Peyer's patch (tissue), 4 donors: ENCODE data around the gene TMUB1. TPM values are rescaled to one million over a fixed set of nuclear protein-coding genes. Genes with fewer than 3 reads are reported as not detected.

Experiments
- DNase-seq, 3 donors: peaks; one replicate each; pipeline ENCODE4 v3.0.0-alpha.2; 2017 to 2019
- H3K27ac ChIP-seq, 4 donors: fragments of 200-600 bp; sonication (generic); one replicate each; pipeline ENCODE4 v1.5.1; 2016 to 2019
- H3K27me3 ChIP-seq, 2 donors: fragments of 200-600 bp; sonication (generic); one replicate each; pipeline ENCODE4 v1.5.1; 2019
- H3K36me3 ChIP-seq, 3 donors: fragments of 200-600 bp; sonication (generic); one replicate each; pipeline ENCODE4 v1.5.1; 2016 to 2019
- H3K4me1 ChIP-seq, 4 donors: fragments of 200-600 bp; sonication (generic); one replicate each; pipeline ENCODE4 v1.5.1; 2016 to 2019
- H3K4me3 ChIP-seq, 4 donors: fragments of 200-600 bp; sonication (generic); 1 replicate in 3 of 4; 2 replicates in 1 of 4; pipeline ENCODE4 v1.5.1; 2016 to 2019; ENCODE audit warnings: mild to moderate bottlenecking in 1 of 4
- H3K9me3 ChIP-seq, 4 donors: fragments of 200-600 bp; sonication (generic); one replicate each; pipeline ENCODE4 v1.5.1; 2016 to 2019; ENCODE audit warnings: mild to moderate bottlenecking in 1 of 4
- POLR2A ChIP-seq, 2 donors: fragments of 450-650 bp; IDR thresholded peaks; one replicate each; pipeline ENCODE4 v1.5.1; 2017; ENCODE audit warnings: antibody characterized with exemption in 2 of 2, mild to moderate bottlenecking in 2 of 2, moderate library complexity in 2 of 2
- total RNA-seq, 4 donors: library from RNA; depleted of rRNA; stranded (reverse); fragments of >200 nt; gene quantifications; one replicate each; pipeline ENCODE4 v1.1.0, GENCODE V29; 2016
- TF ChIP-seq, protein P1 (sequence below), 6 experiments: fragments of 450-650 bp in 4 of 6; fragments of 200-600 bp in 2 of 6; sonication (generic) in 1 of 6; IDR thresholded peaks; one replicate each; pipeline ENCODE4 v1.5.1; 2017 to 2019; ENCODE audit warnings: antibody characterized with exemption in 6 of 6, mild to moderate bottlenecking in 3 of 6, moderate library complexity in 1 of 6

TMUB1 gene
- total RNA-seq, 4 donors from 2014 or later = 38.0 to 113 (median 100) TPM

GRCh38 chr7:151125846-151126481 is 42.7 kb upstream of the TMUB1 start:
- H3K27me3 ChIP-seq = no peaks in the 10 kb centered on the region
- peak in 1 of 3 donors; percentile 67 for DNase-seq
- H3K27ac ChIP-seq = peak overlapping the region in 1 of 4 donors; percentile 32
- H3K4me1 ChIP-seq = peaks cover 0 to 28% (median 0%) of the 10 kb centered on the region in 4 donors
- no peaks in the 10 kb centered on the region for H3K9me3 ChIP-seq
- peak overlapping the region in 2 of 4 donors; percentile 46 to 50 for H3K4me3 ChIP-seq
- TF ChIP-seq POLR2A (IDR thresholded peaks at IDR 0.05) = no peak
- peaks cover 0 to 62% (median 0%) of the 10 kb centered on the region in 3 donors for H3K36me3 ChIP-seq

- H3K4me1 ChIP-seq = peaks cover 0 to 28% (median 0%) of the 10 kb centered on the region in 4 donors
- H3K27ac ChIP-seq = peak overlapping the region in 1 of 4 donors; percentile 32
- peak overlapping the region in 2 of 4 donors; percentile 46 to 50 for H3K4me3 ChIP-seq
- no peak for TF ChIP-seq POLR2A (IDR thresholded peaks at IDR 0.05)
- TF ChIP-seq, protein P1, sequence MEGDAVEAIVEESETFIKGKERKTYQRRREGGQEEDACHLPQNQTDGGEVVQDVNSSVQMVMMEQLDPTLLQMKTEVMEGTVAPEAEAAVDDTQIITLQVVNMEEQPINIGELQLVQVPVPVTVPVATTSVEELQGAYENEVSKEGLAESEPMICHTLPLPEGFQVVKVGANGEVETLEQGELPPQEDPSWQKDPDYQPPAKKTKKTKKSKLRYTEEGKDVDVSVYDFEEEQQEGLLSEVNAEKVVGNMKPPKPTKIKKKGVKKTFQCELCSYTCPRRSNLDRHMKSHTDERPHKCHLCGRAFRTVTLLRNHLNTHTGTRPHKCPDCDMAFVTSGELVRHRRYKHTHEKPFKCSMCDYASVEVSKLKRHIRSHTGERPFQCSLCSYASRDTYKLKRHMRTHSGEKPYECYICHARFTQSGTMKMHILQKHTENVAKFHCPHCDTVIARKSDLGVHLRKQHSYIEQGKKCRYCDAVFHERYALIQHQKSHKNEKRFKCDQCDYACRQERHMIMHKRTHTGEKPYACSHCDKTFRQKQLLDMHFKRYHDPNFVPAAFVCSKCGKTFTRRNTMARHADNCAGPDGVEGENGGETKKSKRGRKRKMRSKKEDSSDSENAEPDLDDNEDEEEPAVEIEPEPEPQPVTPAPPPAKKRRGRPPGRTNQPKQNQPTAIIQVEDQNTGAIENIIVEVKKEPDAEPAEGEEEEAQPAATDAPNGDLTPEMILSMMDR (IDR thresholded peaks at IDR 0.05) = peak in 3 of 6 experiments; percentile 11 to 12 (median 11)
- peak in 1 of 3 donors; percentile 69 for DNase-seq
- no peaks in the 10 kb centered on the region for H3K9me3 ChIP-seq
- no peaks in the 10 kb centered on the region for H3K27me3 ChIP-seq
- peaks cover 0 to 62% (median 0%) of the 10 kb centered on the region in 3 donors for H3K36me3 ChIP-seq
Observed at GRCh38 chr7:151125470-151125845, 42.2 kb upstream of the TMUB1 start.

- Histone ChIP-seq H3K27me3 (no peaks in the 10 kb centered on the region), H3K4me1 (peaks cover 0 to 28% (median 0%) of the 10 kb centered on the region in 4 donors), H3K4me3 (peak overlapping the region in 1 of 4 donors; percentile 50), H3K9me3 (no peaks in the 10 kb centered on the region), H3K27ac (no peak overlapping the region), H3K36me3 (peaks cover 0 to 62% (median 0%) of the 10 kb centered on the region in 3 donors)
- TF ChIP-seq POLR2A (IDR thresholded peaks at IDR 0.05) = no peak
- TF ChIP-seq, protein P1 (IDR thresholded peaks at IDR 0.05) = no peak
- no peak for DNase-seq
Observed at GRCh38 chr7:151124899-151125399, 41.7 kb upstream of the TMUB1 start.

- H3K27ac ChIP-seq = no peak overlapping the region
- TF ChIP-seq, protein P1 (IDR thresholded peaks at IDR 0.05) = no peak
- TF ChIP-seq POLR2A (IDR thresholded peaks at IDR 0.05) = no peak
- no peak for DNase-seq
- H3K27me3 ChIP-seq = no peaks in the 10 kb centered on the region
- H3K4me3 ChIP-seq = no peak overlapping the region
- peaks cover 0 to 27% (median 0%) of the 10 kb centered on the region in 4 donors for H3K4me1 ChIP-seq
- H3K9me3 ChIP-seq = no peaks in the 10 kb centered on the region
- H3K36me3 ChIP-seq = peaks cover 0 to 62% (median 0%) of the 10 kb centered on the region in 3 donors
Observed at GRCh38 chr7:151124481-151124880, 41.2 kb upstream of the TMUB1 start.

DNA sequence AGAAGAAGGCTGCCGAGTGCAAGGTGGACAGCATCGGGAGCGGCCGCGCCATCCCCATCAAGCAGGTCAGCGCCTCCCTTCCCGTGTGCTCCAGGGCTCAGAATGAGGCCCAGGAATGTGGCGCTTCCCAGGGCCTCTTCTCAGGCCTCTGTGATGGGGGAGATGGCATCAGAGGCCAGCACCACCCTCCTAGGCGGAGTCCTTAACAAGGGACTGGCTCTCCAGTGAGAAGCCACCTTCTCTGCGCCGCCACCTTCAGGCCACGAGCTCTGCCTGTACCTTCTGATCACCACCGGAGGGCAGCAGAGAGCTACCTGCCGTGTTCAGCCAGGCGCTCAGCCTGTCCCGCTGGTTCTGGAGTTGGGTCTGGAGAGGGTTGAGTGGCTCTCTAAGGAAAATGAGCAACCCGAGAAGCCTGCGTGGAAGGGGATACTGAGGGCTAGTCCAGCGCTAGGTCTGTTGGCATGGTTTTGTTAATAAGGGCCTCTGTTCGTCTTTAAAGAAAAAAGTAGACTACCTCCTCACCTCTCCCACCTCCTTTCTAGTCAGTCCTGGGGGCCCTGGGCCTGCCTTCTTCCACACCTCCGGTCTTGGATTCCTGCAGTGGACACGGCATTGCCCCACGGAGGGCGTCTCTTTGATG is 40.6 kb upstream of the TMUB1 start:
- Histone ChIP-seq H3K27me3 (no peaks in the 10 kb centered on the region), H3K4me1 (peaks cover 0 to 23% (median 0%) of the 10 kb centered on the region in 4 donors), H3K36me3 (peaks cover 0 to 62% (median 0%) of the 10 kb centered on the region in 3 donors), H3K27ac (no peak overlapping the region), H3K9me3 (no peaks in the 10 kb centered on the region), H3K4me3 (no peak overlapping the region)
- TF ChIP-seq, protein P1 (IDR thresholded peaks at IDR 0.05) = peak; percentile 81 to 98 (median 97)
- TF ChIP-seq POLR2A (IDR thresholded peaks at IDR 0.05) = no peak
- DNase-seq = peak; percentile 67 to 90 (median 88)
